Measurements from ENCODE around the gene ZMYND8.

DNA sequence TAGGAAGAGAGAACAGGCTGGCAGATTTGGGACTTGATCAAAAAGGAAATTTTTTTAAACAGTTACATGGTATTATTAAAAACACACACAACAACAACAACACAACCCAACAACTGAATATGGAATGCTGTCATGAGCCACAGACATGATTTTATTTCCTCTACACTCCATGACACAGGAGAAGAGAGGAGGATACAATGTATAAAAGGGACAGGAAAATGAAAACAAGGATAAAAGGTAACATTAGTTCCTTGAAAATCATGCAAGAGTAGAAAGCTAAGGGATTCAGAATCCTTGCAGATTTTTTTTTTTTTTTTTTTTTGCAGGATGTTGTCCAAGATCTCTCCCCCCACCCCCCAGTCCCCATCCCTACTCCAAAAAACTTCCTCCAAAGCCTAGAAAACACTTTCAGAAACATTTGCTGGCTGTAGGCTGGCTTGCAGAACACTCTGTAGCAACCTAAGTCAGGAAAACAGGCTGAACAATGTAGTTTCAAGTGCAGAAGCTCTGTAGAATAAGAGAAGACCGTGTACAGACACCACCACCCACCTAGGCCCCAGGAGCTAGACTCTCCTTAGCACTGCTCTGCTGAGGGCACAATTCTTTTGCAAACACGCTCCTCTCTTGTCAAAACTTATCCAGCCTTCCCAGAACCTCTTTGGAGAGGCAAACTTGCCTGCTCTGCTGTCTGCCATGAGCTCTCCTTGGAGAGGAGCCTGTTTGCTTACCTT is 845 bp downstream of the ZMYND8 start:
- no peak for TF ChIP-seq CTCF (IDR thresholded peaks at IDR 0.05; ENCODE audit: low read length)
- no peak for TF ChIP-seq EZH2 (IDR thresholded peaks at IDR 0.05; ENCODE audit: borderline replicate concordance, low read length)

Data from OCI-LY1 (cell line).